Peyer's patch (tissue), 4 donors: ENCODE measurements around the gene SUSD4. TPM values are rescaled to one million over a fixed set of nuclear protein-coding genes. Genes with fewer than 3 reads are reported as not detected.
A peak's percentile ranks its signal among the peaks of the same experiment; 100 is the strongest.

Experiments
- DNase-seq, 3 donors: peaks; one replicate each; pipeline ENCODE4 v3.0.0-alpha.2; 2017 to 2019
- H3K27ac ChIP-seq, 4 donors: fragments of 200-600 bp; sonication (generic); one replicate each; pipeline ENCODE4 v1.5.1; 2016 to 2019
- H3K27me3 ChIP-seq, 2 donors: fragments of 200-600 bp; sonication (generic); one replicate each; pipeline ENCODE4 v1.5.1; 2019
- H3K36me3 ChIP-seq, 3 donors: fragments of 200-600 bp; sonication (generic); one replicate each; pipeline ENCODE4 v1.5.1; 2016 to 2019
- H3K4me1 ChIP-seq, 4 donors: fragments of 200-600 bp; sonication (generic); one replicate each; pipeline ENCODE4 v1.5.1; 2016 to 2019
- H3K4me3 ChIP-seq, 4 donors: fragments of 200-600 bp; sonication (generic); 1 replicate in 3 of 4; 2 replicates in 1 of 4; pipeline ENCODE4 v1.5.1; 2016 to 2019; ENCODE audit warnings: mild to moderate bottlenecking in 1 of 4
- H3K9me3 ChIP-seq, 4 donors: fragments of 200-600 bp; sonication (generic); one replicate each; pipeline ENCODE4 v1.5.1; 2016 to 2019; ENCODE audit warnings: mild to moderate bottlenecking in 1 of 4
- POLR2A ChIP-seq, 2 donors: fragments of 450-650 bp; IDR thresholded peaks; one replicate each; pipeline ENCODE4 v1.5.1; 2017; ENCODE audit warnings: antibody characterized with exemption in 2 of 2, mild to moderate bottlenecking in 2 of 2, moderate library complexity in 2 of 2
- total RNA-seq, 4 donors: library from RNA; depleted of rRNA; stranded (reverse); fragments of >200 nt; gene quantifications; one replicate each; pipeline ENCODE4 v1.1.0, GENCODE V29; 2016
- TF ChIP-seq, protein P1 (sequence below), 6 experiments: fragments of 450-650 bp in 4 of 6; fragments of 200-600 bp in 2 of 6; sonication (generic) in 1 of 6; IDR thresholded peaks; one replicate each; pipeline ENCODE4 v1.5.1; 2017 to 2019; ENCODE audit warnings: antibody characterized with exemption in 6 of 6, mild to moderate bottlenecking in 3 of 6, moderate library complexity in 1 of 6

Gene SUSD4
- total RNA-seq, 4 donors from 2014 or later = 0.54 TPM; not detected in 3

DNA sequence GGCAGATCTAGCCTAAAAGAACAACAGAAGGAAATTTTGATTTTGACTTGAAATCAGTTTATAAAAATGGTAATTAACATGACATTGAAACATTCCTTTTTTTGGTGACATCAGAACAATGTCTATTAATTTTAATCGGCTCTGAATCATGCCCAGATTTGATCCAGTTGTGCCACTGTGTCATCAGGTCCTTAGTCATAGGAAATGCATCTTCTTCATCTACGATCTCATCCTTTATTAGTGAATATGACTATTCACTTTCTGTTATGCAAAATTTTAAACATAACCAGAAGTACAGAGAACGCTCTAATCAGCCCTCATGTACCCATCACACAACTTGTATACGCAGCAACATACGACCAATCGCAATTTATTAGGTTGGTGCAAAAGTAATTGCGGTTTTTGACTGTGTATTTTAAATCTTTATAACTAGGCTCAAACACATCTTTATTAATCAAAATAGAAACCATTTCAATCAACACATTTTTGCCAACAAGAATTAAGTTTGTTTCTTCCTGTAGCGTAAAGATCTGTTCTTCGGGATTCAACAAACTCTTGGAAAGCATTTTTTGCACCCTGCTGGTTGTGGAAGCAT lies 180.6 kb downstream of the SUSD4 start:
- no peak overlapping the region for H3K27ac ChIP-seq
- no peaks in the 10 kb centered on the region for H3K9me3 ChIP-seq
- TF ChIP-seq POLR2A (IDR thresholded peaks at IDR 0.05) = no peak
- TF ChIP-seq, protein P1, sequence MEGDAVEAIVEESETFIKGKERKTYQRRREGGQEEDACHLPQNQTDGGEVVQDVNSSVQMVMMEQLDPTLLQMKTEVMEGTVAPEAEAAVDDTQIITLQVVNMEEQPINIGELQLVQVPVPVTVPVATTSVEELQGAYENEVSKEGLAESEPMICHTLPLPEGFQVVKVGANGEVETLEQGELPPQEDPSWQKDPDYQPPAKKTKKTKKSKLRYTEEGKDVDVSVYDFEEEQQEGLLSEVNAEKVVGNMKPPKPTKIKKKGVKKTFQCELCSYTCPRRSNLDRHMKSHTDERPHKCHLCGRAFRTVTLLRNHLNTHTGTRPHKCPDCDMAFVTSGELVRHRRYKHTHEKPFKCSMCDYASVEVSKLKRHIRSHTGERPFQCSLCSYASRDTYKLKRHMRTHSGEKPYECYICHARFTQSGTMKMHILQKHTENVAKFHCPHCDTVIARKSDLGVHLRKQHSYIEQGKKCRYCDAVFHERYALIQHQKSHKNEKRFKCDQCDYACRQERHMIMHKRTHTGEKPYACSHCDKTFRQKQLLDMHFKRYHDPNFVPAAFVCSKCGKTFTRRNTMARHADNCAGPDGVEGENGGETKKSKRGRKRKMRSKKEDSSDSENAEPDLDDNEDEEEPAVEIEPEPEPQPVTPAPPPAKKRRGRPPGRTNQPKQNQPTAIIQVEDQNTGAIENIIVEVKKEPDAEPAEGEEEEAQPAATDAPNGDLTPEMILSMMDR (IDR thresholded peaks at IDR 0.05) = no peak
- DNase-seq = no peak
- H3K36me3 ChIP-seq = no peaks in the 10 kb centered on the region
- no peaks in the 10 kb centered on the region for H3K4me1 ChIP-seq
- no peak overlapping the region for H3K4me3 ChIP-seq
- no peaks in the 10 kb centered on the region for H3K27me3 ChIP-seq

DNA sequence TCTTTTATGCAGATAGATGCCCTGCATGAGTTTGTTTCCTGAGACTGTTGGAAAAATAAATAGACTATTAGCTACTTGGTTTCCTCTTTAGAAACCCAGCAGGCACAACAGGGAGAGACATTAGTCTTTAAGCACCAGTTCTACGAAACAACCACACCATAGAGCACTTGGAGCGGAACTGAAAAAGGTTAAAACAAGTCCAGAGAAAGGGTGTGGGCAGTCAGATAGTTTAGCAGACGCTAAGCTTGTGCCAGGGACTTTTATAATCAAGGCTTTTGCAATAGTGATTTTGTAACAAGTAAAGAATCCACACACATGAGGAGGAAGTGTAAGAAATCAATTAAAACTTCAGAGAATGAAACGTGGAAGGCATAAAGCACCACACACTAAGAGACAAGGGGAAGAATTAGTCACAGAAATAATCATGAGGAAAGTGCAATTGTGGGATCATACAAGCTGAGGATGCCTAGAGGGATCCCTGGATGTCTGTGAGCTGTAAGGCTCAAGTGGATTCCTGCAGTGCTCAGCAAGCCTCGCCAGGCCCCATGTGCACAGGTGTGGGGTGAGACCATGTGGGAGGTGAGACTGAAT lies 183.2 kb downstream of the SUSD4 start:
- H3K27ac ChIP-seq = peak overlapping the region in 1 of 4 donors; percentile 37
- no peaks in the 10 kb centered on the region for H3K27me3 ChIP-seq
- no peaks in the 10 kb centered on the region for H3K4me1 ChIP-seq
- peak in 1 of 3 donors; percentile 37 for DNase-seq
- no peak overlapping the region for H3K4me3 ChIP-seq
- no peak for TF ChIP-seq POLR2A (IDR thresholded peaks at IDR 0.05)
- TF ChIP-seq, protein P1 (IDR thresholded peaks at IDR 0.05) = no peak
- no peaks in the 10 kb centered on the region for H3K9me3 ChIP-seq
- H3K36me3 ChIP-seq = no peaks in the 10 kb centered on the region

DNA sequence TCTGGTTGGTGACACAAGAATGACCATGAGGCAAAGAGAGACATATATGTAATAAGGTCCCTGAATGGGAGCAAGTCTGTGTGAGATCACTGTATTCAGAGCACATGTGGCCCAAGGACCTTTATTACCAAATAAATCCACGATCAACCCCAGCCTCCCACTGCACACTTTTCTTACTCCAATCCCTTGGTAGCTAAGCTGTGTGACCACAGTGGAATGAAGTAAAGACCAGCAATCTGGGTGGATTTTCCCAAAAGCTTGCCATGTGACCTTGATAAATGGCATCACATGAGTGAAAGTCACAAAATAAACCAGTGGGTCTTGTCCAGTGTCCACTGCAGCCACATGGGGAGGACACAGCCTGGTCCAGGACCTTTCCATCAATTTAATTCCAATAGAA lies 184.2 kb downstream of the SUSD4 start:
- no peak for DNase-seq
- H3K27ac ChIP-seq = no peak overlapping the region
- H3K9me3 ChIP-seq = no peaks in the 10 kb centered on the region
- no peaks in the 10 kb centered on the region for H3K4me1 ChIP-seq
- no peak overlapping the region for H3K4me3 ChIP-seq
- H3K36me3 ChIP-seq = no peaks in the 10 kb centered on the region
- no peak for TF ChIP-seq POLR2A (IDR thresholded peaks at IDR 0.05)
- TF ChIP-seq, protein P1 (IDR thresholded peaks at IDR 0.05) = no peak
- H3K27me3 ChIP-seq = no peaks in the 10 kb centered on the region

DNA sequence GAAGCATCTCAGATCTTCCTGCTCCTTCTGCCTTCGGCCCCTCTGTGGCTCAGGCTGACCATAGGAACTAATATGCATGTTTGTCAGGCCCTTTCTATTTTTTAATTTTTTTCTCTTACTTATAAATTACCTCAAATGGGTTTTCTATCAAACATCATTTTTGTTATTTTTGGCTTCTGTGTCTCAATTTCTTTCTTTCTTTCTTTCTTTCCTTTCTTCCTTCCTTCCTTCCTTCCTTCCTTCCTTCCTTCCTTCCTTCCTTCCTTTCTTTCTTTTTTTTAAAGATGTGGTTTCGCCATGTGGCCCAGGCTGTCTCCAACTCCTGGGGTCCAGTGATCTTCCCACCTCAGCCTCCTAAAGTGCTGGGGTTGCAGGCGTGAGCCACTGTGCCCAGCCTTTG lies 184.7 kb downstream of the SUSD4 start:
- Histone ChIP-seq H3K4me3 (no peak overlapping the region), H3K9me3 (no peaks in the 10 kb centered on the region), H3K4me1 (no peaks in the 10 kb centered on the region), H3K27ac (no peak overlapping the region), H3K27me3 (no peaks in the 10 kb centered on the region), H3K36me3 (no peaks in the 10 kb centered on the region)
- TF ChIP-seq, protein P1 (IDR thresholded peaks at IDR 0.05) = no peak
- no peak for TF ChIP-seq POLR2A (IDR thresholded peaks at IDR 0.05)
- no peak for DNase-seq

DNA sequence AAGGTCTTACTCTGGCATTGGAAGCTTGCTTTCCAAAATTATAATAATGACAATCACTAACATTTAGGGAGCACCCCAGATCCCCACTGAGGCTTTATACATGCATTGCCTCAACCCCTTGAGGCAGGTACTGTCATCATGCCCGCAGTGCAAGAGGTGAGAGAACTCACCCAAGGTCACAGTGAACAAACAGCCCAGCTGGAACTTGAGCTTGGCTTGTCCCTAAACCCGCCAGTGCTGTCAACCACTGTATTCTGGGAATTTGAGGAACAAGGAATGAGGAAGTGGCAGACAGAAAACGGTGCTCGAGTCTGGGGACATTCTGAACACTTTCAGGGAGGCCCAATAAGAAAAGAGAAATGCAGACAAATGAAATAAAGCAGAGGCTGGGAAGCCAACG lies 186.3 kb downstream of the SUSD4 start:
- Histone ChIP-seq H3K4me1 (no peaks in the 10 kb centered on the region), H3K36me3 (no peaks in the 10 kb centered on the region), H3K27ac (peak overlapping the region in 2 of 4 donors; percentile 25 to 37), H3K9me3 (no peaks in the 10 kb centered on the region), H3K4me3 (no peak overlapping the region), H3K27me3 (no peaks in the 10 kb centered on the region)
- peak in 1 of 3 donors; percentile 56 for DNase-seq
- TF ChIP-seq POLR2A (IDR thresholded peaks at IDR 0.05) = no peak
- TF ChIP-seq, protein P1 (IDR thresholded peaks at IDR 0.05) = no peak
